Peyer's patch (tissue), 4 donors: Measurements from ENCODE around the gene RBPJ. TPM values are rescaled to one million over a fixed set of nuclear protein-coding genes. Genes with fewer than 3 reads are reported as not detected.
"Not testable (repeated sequence)": the region's sequence is repeated elsewhere in the genome, so short reads cannot be mapped to it uniquely, and the experiment has no call there.

Source experiments
- DNase-seq, 3 donors: peaks; one replicate each; pipeline ENCODE4 v3.0.0-alpha.2; 2017 to 2019
- H3K27ac ChIP-seq, 4 donors: fragments of 200-600 bp; sonication (generic); one replicate each; pipeline ENCODE4 v1.5.1; 2016 to 2019
- H3K27me3 ChIP-seq, 2 donors: fragments of 200-600 bp; sonication (generic); one replicate each; pipeline ENCODE4 v1.5.1; 2019
- H3K36me3 ChIP-seq, 3 donors: fragments of 200-600 bp; sonication (generic); one replicate each; pipeline ENCODE4 v1.5.1; 2016 to 2019
- H3K4me1 ChIP-seq, 4 donors: fragments of 200-600 bp; sonication (generic); one replicate each; pipeline ENCODE4 v1.5.1; 2016 to 2019
- H3K4me3 ChIP-seq, 4 donors: fragments of 200-600 bp; sonication (generic); 1 replicate in 3 of 4; 2 replicates in 1 of 4; pipeline ENCODE4 v1.5.1; 2016 to 2019; ENCODE audit warnings: mild to moderate bottlenecking in 1 of 4
- H3K9me3 ChIP-seq, 4 donors: fragments of 200-600 bp; sonication (generic); one replicate each; pipeline ENCODE4 v1.5.1; 2016 to 2019; ENCODE audit warnings: mild to moderate bottlenecking in 1 of 4
- CTCF ChIP-seq, 6 experiments: fragments of 450-650 bp in 4 of 6; fragments of 200-600 bp in 2 of 6; sonication (generic) in 1 of 6; IDR thresholded peaks; one replicate each; pipeline ENCODE4 v1.5.1; 2017 to 2019; ENCODE audit warnings: antibody characterized with exemption in 6 of 6, mild to moderate bottlenecking in 3 of 6, moderate library complexity in 1 of 6
- POLR2A ChIP-seq, 2 donors: fragments of 450-650 bp; IDR thresholded peaks; one replicate each; pipeline ENCODE4 v1.5.1; 2017; ENCODE audit warnings: antibody characterized with exemption in 2 of 2, mild to moderate bottlenecking in 2 of 2, moderate library complexity in 2 of 2
- total RNA-seq, 4 donors: library from RNA; depleted of rRNA; stranded (reverse); fragments of >200 nt; gene quantifications; one replicate each; pipeline ENCODE4 v1.1.0, GENCODE V29; 2016

The RBPJ gene
- total RNA-seq, 4 donors from 2014 or later = 27.6 to 105 (median 42.8) TPM

DNA sequence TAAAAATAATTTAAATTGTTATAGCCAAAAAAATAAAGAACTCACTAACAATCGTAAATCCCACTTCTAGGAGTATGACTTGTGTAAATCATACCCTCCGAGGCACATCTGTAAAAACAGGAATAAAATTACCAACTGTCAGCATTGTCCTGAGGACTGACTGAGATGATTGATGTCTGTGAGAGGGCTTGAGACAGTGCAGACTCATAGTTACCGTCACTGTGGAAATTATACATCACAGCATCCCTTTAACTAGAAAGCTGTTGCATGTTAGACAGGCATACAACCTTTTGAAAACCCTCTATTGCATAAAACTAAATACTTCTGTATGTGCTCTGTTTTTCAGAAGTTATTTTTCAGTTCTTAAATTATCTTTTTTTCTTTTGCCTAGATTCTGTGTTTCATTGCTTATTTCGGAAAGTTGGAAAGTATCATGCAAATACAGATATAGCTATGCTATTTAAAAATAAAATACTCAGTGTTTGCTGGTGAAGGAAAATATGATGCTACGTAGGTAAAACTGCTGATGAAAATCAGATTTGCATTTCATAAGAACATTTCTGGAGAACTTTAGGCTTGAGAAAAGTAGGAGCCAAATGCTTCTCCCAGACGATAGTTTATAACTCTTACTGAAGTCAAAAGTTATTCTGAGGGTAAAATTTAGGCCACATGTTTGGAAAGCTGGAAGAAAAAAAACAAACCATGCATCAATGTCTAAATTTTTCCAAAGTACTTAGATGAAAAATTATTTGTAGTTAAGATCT is 13.6 kb upstream of the RBPJ start:
- H3K9me3 ChIP-seq = no peaks in the 10 kb centered on the region
- H3K4me3 ChIP-seq = no peak overlapping the region
- no peak for DNase-seq
- H3K27ac ChIP-seq = peak overlapping the region in 1 of 4 donors; percentile 11
- H3K4me1 ChIP-seq = no peaks in the 10 kb centered on the region
- H3K36me3 ChIP-seq = no peaks in the 10 kb centered on the region
- H3K27me3 ChIP-seq = no peaks in the 10 kb centered on the region
- no peak for TF ChIP-seq POLR2A (IDR thresholded peaks at IDR 0.05)
- TF ChIP-seq CTCF (IDR thresholded peaks at IDR 0.05) = no peak

GRCh38 chr4:26308568-26308967 is 12.2 kb upstream of the RBPJ start:
- no peaks in the 10 kb centered on the region for H3K27me3 ChIP-seq
- no peaks in the 10 kb centered on the region for H3K9me3 ChIP-seq
- TF ChIP-seq CTCF (IDR thresholded peaks at IDR 0.05) = no peak
- no peak for TF ChIP-seq POLR2A (IDR thresholded peaks at IDR 0.05)
- no peak overlapping the region for H3K27ac ChIP-seq
- no peaks in the 10 kb centered on the region for H3K4me1 ChIP-seq
- H3K4me3 ChIP-seq = no peak overlapping the region
- DNase-seq = no peak
- H3K36me3 ChIP-seq = no peaks in the 10 kb centered on the region

DNA sequence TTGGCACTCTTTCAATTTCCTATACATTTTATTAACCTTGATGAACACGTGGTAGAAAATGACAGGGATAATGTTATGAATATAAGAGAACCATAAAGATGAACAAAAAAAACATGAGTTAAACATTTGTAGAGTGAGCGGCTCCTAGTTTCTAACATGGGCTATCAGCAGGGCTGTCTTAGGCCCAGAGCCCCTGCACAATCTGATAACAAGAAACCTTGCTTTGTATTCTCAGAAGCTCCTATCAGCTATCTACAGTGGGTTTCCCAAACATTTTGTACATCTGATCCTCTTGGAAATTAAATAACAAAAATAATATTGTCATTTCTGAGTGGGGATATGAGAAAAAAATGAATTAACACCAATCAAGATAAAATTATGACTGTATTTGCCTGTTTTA is 10.6 kb upstream of the RBPJ start:
- TF ChIP-seq POLR2A (IDR thresholded peaks at IDR 0.05) (no peak), CTCF (IDR thresholded peaks at IDR 0.05) (no peak)
- DNase-seq = no peak
- no peak overlapping the region for H3K4me3 ChIP-seq
- no peaks in the 10 kb centered on the region for H3K4me1 ChIP-seq
- H3K27me3 ChIP-seq = no peaks in the 10 kb centered on the region
- H3K27ac ChIP-seq = no peak overlapping the region
- no peaks in the 10 kb centered on the region for H3K36me3 ChIP-seq
- peaks cover 0 to 6% (median 0%) of the 10 kb centered on the region in 4 donors for H3K9me3 ChIP-seq

- no peak overlapping the region for H3K4me3 ChIP-seq
- no peak for DNase-seq
- H3K36me3 ChIP-seq = no peaks in the 10 kb centered on the region
- peaks cover 0 to 11% (median 0%) of the 10 kb centered on the region in 4 donors for H3K9me3 ChIP-seq
- H3K4me1 ChIP-seq = no peaks in the 10 kb centered on the region
- no peak for TF ChIP-seq CTCF (IDR thresholded peaks at IDR 0.05)
- no peak for TF ChIP-seq POLR2A (IDR thresholded peaks at IDR 0.05)
- no peak overlapping the region for H3K27ac ChIP-seq
- no peaks in the 10 kb centered on the region for H3K27me3 ChIP-seq
Measured at GRCh38 chr4:26311633-26312032, 9.2 kb upstream of the RBPJ start.

DNA sequence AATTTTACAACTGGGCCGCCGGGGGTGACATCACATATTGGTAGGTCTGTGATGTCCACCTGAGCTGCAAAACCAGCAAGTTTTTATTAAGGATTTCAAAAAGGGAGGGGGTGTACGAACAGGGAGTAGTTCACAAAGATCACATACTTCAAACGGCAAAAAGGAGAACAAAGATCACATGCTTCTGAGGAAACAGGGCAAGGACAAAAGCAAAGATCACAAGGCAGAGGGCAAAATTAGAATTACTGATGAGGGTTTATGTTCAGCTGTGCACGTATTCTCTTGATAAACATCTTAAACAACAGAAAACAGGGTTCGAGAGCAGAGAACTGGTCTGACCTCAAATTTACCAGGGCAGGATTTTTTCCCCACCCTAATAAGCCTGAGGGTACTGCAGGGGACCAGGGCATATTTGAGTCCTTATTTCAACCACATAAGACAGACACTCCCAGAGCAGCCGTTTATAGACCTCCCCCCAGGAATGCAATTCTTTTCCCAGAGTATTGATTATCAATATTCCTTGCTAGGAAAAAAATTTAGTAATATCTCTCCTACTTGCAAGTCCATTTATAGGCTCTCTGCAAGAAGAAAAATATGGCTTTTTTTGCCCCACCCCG is 5.4 kb upstream of the RBPJ start:
- H3K27ac ChIP-seq, DNase-seq, H3K4me1 ChIP-seq, H3K27me3 ChIP-seq, H3K36me3 ChIP-seq, H3K4me3 ChIP-seq: not testable (repeated sequence)
- H3K9me3 ChIP-seq = peaks cover 0 to 11% (median 0%) of the 10 kb centered on the region in 4 donors

DNA sequence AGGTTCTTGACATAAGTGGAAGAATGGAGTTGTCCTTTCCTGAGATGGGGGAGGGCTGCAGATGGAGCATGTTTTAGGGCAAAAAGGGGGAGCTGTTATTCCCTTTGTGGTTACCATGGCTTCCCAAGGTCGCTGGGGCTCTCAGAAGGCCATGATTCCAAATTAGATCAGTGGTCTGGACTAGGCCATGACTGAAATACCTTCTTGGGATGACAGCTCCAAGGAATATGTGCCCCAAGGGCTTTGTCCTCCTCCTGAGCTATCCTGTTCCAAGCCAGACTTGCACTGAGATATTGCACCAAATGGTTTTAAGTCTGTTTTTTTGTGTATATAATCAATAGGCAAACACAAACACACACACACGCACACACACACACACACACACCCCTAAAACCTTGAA is 3.0 kb upstream of the RBPJ start:
- Histone ChIP-seq H3K4me1 (peaks cover 0 to 9% (median 2%) of the 10 kb centered on the region in 4 donors), H3K36me3 (no peaks in the 10 kb centered on the region), H3K4me3 (no peak overlapping the region), H3K27me3 (no peaks in the 10 kb centered on the region), H3K27ac (no peak overlapping the region), H3K9me3 (peaks cover 0 to 11% (median 0%) of the 10 kb centered on the region in 4 donors)
- DNase-seq = no peak
- TF ChIP-seq CTCF (IDR thresholded peaks at IDR 0.05) (no peak), POLR2A (IDR thresholded peaks at IDR 0.05) (no peak)
